SK-N-MC (cell line): ENCODE data around the gene RGS6.

Experiments
- DNase-seq: peaks from one replicate; pipeline ENCODE4 v3.0.0-alpha.2; 2011; ENCODE audit warnings: low read depth, low spot score
- H3K27ac ChIP-seq: fragments of 200-600 bp; sonication (generic); 2 replicates; pipeline ENCODE4 v1.5.1; 2016; ENCODE audit warnings: mixed run types
- H3K36me3 ChIP-seq: fragments of 200-600 bp; sonication (generic); 2 replicates; pipeline ENCODE4 v1.6.1; 2017; ENCODE audit warnings: antibody characterized with exemption, low read length, mixed read lengths; ENCODE audit not compliant: insufficient read depth
- H3K4me3 ChIP-seq: fragments of 200-600 bp; sonication (generic); 2 replicates; pipeline ENCODE4 v1.5.1; 2016
- H3K9ac ChIP-seq: fragments of 200-600 bp; sonication (generic); 2 replicates; pipeline ENCODE4 v1.8.0; 2017; ENCODE audit warnings: mixed run types, mixed read lengths; ENCODE audit not compliant: insufficient read length
- H3K9me3 ChIP-seq: fragments of 200-600 bp; sonication (generic); 2 replicates; pipeline ENCODE4 v1.6.1; 2017; ENCODE audit warnings: low read depth, mild to moderate bottlenecking, antibody characterized with exemption, low read length, moderate library complexity, mixed read lengths
- EZH2 ChIP-seq: fragments of 200-600 bp; sonication (generic); IDR thresholded peaks from one replicate; pipeline ENCODE4 v1.6.1; 2017; ENCODE audit warnings: antibody characterized with exemption
- FOXP2 ChIP-seq: optimal IDR thresholded peaks from 2 replicates; pipeline ENCODE3; 2011; ENCODE audit warnings: mild to moderate bottlenecking, moderate library complexity; ENCODE audit not compliant: insufficient read depth; ENCODE audit errors: extremely low read length, control extremely low read depth
- POLR2AphosphoS5 ChIP-seq: IDR thresholded peaks from 2 replicates; pipeline ENCODE4 v1.6.1; 2012; ENCODE audit warnings: mild to moderate bottlenecking, low read depth, low read length, borderline replicate concordance

Gene RGS6

DNA sequence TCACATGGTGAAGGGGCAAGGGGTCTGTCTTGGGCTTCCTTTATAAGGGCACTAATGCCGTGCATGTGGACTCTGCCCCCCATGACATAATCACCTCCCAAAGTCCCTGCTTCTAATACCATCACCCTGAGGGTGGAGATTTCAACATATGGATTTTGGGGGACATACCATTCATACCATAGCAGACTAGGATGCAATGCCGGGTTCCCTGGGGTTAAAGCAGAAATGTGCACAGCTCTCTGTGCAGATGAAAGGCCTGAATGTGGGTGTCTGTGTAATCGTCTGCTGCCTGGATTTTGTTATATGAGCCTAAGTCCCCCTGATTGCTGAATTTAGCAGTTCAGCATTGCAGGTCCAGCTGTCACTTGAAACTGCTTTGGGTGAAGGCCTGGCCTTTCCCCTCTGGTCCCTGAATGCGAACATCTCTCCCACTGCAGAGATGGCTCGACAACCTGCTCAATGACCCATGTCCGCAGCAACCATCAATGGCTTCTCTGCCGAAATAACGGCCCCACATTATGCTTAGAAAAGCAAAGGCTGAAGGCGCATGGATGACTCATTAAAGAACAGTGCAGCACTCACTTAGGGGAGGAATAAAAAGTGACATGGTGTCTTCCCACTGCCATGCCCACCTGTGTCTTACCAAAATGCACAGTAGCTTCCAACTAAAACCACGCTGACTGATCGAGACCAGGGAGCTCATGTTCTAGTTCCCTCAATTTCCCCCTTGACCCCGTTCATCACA is 675.3 kb downstream of the RGS6 start:
- DNase-seq, result no peak
- H3K36me3 ChIP-seq, result no peaks in the 10 kb centered on the region
- H3K9me3 ChIP-seq, result no peaks in the 10 kb centered on the region
- no peak overlapping the region for H3K27ac ChIP-seq
- no peak for TF ChIP-seq EZH2
- no peak for TF ChIP-seq POLR2AphosphoS5
- TF ChIP-seq FOXP2, result no peak
- H3K9ac ChIP-seq, result no peak overlapping the region
- no peak overlapping the region for H3K4me3 ChIP-seq

GRCh38 chr14:72608391-72609204 is 676.4 kb downstream of the RGS6 start:
- no peaks in the 10 kb centered on the region for H3K9me3 ChIP-seq
- no peaks in the 10 kb centered on the region for H3K36me3 ChIP-seq
- no peak for DNase-seq
- H3K27ac ChIP-seq, result no peak overlapping the region
- TF ChIP-seq EZH2, result no peak
- TF ChIP-seq FOXP2, result no peak
- no peak for TF ChIP-seq POLR2AphosphoS5
- no peak overlapping the region for H3K9ac ChIP-seq
- no peak overlapping the region for H3K4me3 ChIP-seq

DNA sequence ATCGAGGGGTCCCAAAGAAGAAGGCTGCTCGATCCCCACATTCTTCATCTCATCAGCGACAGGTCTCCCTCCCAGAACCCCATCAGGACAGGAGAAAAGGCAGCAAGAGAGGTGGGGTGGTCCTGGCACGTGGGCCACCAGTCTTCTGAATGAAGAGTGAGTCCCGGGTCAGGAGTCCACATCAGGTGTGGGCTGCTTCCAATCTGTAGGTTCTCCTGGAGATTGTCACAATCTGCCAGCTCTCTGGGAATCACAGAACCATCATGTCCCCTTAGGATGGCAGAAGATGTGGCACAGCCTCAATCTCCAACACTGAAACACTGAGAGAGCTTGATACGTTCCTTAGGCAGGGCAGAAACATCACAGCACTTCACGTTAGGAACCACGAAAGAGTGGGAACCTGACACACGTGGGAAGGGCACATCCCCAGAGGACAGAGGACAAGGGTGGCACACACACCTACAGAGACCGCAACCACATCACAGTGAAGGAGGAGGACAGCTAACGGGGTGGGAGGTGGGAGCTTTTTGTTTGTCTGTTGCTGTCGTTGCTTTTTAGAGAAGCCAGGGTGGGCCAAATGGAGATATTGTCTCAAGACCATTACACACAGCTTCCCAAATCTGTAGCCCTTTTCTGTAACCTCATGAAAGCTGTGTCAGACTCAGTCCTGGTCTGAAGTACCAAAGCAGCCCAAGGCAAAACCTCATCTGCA is 677.1 kb downstream of the RGS6 start:
- no peak for TF ChIP-seq FOXP2
- DNase-seq, result no peak
- H3K36me3 ChIP-seq, result no peaks in the 10 kb centered on the region
- H3K27ac ChIP-seq, result no peak overlapping the region
- no peak overlapping the region for H3K9ac ChIP-seq
- H3K4me3 ChIP-seq, result no peak overlapping the region
- no peaks in the 10 kb centered on the region for H3K9me3 ChIP-seq

DNA sequence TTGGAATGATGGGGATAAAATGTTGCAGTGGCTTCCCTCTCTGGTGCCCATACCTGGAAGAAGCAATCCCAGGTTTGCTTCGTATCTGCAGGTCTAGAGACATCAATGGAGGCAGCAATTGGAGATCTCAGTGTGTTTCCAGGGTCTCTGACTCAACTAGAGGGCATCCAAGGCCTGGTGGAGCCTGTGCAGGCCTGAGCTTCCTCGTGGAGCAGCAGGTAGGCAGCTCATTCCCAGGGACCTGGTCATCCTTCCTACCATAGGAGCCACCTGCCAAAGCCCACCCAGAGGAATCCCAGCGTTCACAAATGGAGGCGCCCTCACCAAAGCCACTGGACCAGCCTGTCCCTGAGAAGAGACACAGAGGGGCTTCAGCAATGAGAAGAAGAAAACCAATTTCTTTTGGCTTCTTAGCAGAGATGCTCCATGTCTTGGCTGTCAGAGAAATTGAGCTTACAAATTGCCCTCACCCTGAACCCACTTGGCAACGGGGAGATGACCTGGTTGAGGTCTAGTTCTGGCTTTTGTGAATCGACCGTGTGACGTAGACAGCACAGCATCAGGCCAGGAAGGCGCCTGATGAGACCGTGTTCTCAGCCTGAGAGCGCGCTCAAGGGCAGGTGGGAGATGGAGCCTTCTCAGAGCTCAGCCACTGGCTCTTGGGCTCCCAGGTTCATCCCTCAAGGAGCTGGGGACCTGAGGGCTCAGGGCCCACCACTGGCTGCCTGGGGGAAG is 678.0 kb downstream of the RGS6 start:
- TF ChIP-seq POLR2AphosphoS5, result no peak
- TF ChIP-seq FOXP2, result no peak
- Histone ChIP-seq H3K9ac (no peak overlapping the region), H3K36me3 (no peaks in the 10 kb centered on the region), H3K9me3 (no peaks in the 10 kb centered on the region), H3K27ac (no peak overlapping the region), H3K4me3 (no peak overlapping the region)
- DNase-seq, result no peak

DNA sequence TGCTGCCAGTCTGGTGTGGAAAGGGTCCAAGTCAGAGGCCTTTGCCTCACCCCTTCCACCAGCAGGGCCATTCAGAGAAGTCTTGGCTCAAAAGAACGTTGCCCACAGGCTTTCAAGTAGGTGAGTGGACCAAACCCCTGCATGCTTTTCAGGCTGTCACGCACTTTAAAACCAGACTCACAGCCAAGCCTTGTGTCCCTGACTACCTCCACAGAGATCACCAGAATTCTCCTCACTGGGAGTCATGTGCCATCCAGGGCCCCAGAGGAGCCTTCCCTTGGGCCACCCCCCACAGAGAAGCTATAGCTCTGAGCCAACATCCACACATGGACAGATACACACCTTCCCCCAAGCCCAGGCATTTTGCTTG is 678.6 kb downstream of the RGS6 start:
- no peak overlapping the region for H3K27ac ChIP-seq
- H3K4me3 ChIP-seq, result no peak overlapping the region
- no peak overlapping the region for H3K9ac ChIP-seq
- no peaks in the 10 kb centered on the region for H3K9me3 ChIP-seq
- no peaks in the 10 kb centered on the region for H3K36me3 ChIP-seq
- TF ChIP-seq EZH2, result no peak
- TF ChIP-seq FOXP2, result no peak
- TF ChIP-seq POLR2AphosphoS5, result no peak
- no peak for DNase-seq

- DNase-seq, result no peak
- no peak overlapping the region for H3K9ac ChIP-seq
- H3K4me3 ChIP-seq, result no peak overlapping the region
- TF ChIP-seq POLR2AphosphoS5 (no peak), EZH2 (no peak), FOXP2 (no peak)
- H3K36me3 ChIP-seq, result no peaks in the 10 kb centered on the region
- H3K9me3 ChIP-seq, result no peaks in the 10 kb centered on the region
- no peak overlapping the region for H3K27ac ChIP-seq
Observed at GRCh38 chr14:72611506-72611905, 679.3 kb downstream of the RGS6 start.

- no peaks in the 10 kb centered on the region for H3K36me3 ChIP-seq
- H3K9me3 ChIP-seq, result no peaks in the 10 kb centered on the region
- no peak overlapping the region for H3K27ac ChIP-seq
- no peak for DNase-seq
- H3K9ac ChIP-seq, result no peak overlapping the region
- no peak for TF ChIP-seq POLR2AphosphoS5
- TF ChIP-seq EZH2, result no peak
- TF ChIP-seq FOXP2, result no peak
- no peak overlapping the region for H3K4me3 ChIP-seq
Observed at GRCh38 chr14:72612041-72612440, 679.8 kb downstream of the RGS6 start.

DNA sequence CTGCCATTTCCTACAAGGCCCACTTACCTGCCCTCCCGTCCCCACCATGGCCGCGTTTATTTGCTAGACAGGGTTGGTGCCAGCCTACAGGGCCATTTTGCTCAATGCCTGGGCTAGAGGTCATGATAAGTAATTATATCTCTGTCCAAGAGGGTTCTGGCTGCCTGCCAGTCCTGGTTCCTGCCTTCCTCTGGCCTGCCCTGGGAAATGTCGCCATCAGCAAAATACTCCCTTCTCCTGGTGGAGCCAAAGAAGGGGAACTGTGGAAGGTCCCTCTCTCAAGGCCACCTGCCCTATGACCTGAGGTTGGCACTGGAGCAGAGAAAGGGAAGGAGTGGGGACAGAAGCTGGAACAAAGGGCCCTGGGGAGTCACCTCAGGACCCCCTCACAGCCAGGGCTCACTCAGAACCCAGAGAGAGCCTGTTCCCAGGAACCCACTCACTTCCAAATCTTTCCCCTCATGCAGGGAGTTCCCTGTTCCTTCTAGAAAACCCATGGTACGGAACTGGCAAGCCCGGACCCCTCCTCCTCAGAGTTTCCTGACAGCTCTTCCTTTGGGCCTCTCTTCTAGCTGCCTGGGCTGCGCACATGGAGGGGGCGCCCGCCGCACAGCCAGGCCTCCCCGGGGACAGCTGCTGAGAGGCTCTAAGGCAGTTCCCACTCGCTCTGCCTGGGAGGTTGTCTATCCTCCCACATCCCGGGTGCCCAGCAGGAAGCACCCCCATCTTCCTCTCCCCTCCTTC is 681.2 kb downstream of the RGS6 start:
- Histone ChIP-seq H3K36me3 (no peaks in the 10 kb centered on the region), H3K9me3 (no peaks in the 10 kb centered on the region), H3K27ac (no peak overlapping the region), H3K9ac (no peak overlapping the region), H3K4me3 (no peak overlapping the region)
- no peak for DNase-seq
- TF ChIP-seq EZH2, result no peak
